Measurements from ENCODE around the gene MARCHF11.

Gene MARCHF11

DNA sequence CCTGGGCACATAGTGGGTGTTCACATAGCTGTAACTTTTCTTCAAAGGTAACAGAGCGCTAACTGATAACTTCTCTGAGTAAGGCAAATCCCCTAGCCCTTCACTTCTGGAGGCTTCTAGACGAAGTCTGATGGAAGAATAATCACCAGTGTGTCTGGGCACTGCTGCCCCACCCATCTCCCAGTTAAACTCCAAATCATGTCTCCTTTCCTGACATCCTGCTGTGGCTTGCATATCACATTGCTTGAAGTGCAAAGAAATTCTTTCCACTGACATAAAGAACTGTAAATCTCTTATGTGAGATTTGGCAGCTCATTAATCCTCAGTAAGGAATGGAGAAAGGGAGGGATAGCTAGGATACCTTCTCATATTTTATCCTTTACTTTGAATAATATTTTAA, 74.6 kb downstream of the MARCHF11 start:
- no peaks in the 10 kb centered on the region for H3K27me3 ChIP-seq (ENCODE audit: insufficient read depth, insufficient read length)
- no peaks in the 10 kb centered on the region for H3K4me1 ChIP-seq (ENCODE audit: insufficient read depth, insufficient read length)

DNA sequence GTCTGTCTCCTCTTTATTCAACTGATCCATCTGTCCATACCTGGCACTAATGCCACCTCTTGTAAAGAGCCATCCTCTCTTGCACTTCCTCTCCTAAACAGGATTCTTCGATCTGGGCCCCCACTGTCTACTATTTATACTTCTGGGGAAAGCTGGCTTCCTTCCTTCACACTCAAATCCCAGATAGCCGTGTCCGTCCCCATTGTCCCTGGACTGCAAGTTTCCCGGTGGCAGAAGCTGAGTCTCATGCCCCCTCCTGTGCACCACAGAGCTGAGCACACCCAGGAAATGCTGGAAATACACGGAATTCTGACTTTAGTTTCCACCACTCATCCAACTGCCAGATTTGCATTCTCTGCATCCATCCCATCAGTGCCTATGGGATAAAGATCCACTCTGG, 84.0 kb downstream of the MARCHF11 start:
- TF ChIP-seq YY1 (IDR thresholded peaks at IDR 0.05; ENCODE audit: insufficient read depth, insufficient read length) (no peak), SUZ12 (IDR thresholded peaks at IDR 0.05; ENCODE audit: extremely low read depth, insufficient read depth, insufficient read length) (no peak), ZNF274 (IDR thresholded peaks at IDR 0.05; ENCODE audit: low read depth, low read length) (no peak)
- Histone ChIP-seq H3K36me3 (ENCODE audit: insufficient read depth, insufficient read length, low read length) (no peaks in the 10 kb centered on the region), H3K9ac (ENCODE audit: insufficient read length, low read depth) (no peak overlapping the region), H3K9me3 (ENCODE audit: insufficient read depth, low read length) (no peaks in the 10 kb centered on the region), H3K4me3 (ENCODE audit: insufficient read length, low read depth) (no peak overlapping the region), H3K27me3 (ENCODE audit: insufficient read depth, insufficient read length) (no peaks in the 10 kb centered on the region), H3K4me1 (ENCODE audit: insufficient read depth, insufficient read length) (no peaks in the 10 kb centered on the region)
- DNase-seq (ENCODE audit: low read depth, low spot score) = no peak

More for the DNA sequence above, 74.6 kb downstream of the MARCHF11 start:
- no peak overlapping the region for H3K4me3 ChIP-seq (ENCODE audit: insufficient read length, low read depth)
- no peak overlapping the region for H3K9ac ChIP-seq (ENCODE audit: insufficient read length, low read depth)
- H3K9me3 ChIP-seq (ENCODE audit: insufficient read depth, low read length) = no peaks in the 10 kb centered on the region; the same call in 1 of the 2 replicates
- no peak for DNase-seq (ENCODE audit: low read depth, low spot score)
- no peaks in the 10 kb centered on the region for H3K36me3 ChIP-seq (ENCODE audit: insufficient read depth, insufficient read length, low read length)
- no peak for TF ChIP-seq ZNF274 (IDR thresholded peaks at IDR 0.05; ENCODE audit: low read depth, low read length)
- TF ChIP-seq YY1 (IDR thresholded peaks at IDR 0.05; ENCODE audit: insufficient read depth, insufficient read length) = no peak
- no peak for TF ChIP-seq SUZ12 (IDR thresholded peaks at IDR 0.05; ENCODE audit: extremely low read depth, insufficient read depth, insufficient read length)

DNA sequence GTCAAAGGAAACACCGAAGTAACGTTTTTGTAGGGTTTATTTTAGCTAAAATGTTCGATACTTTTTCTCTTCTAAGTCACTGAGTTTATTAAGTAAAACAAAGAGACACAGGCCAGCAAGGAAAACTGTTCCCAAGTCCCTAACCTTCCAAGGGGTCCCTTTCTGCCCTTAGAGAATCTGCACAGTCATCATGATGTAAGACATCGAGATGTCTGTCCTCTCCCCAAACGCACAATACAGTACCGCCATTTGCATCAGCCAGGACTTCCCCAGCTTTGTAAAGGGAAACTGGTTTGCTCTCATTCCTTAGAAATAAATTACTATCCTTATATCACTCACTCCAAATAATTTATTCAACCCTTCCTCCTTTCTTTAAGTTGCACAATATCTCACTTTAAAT, 89.3 kb downstream of the MARCHF11 start:
- DNase-seq (ENCODE audit: low read depth, low spot score) = no peak
- Histone ChIP-seq H3K27me3 (ENCODE audit: insufficient read depth, insufficient read length) (no peaks in the 10 kb centered on the region), H3K9me3 (ENCODE audit: insufficient read depth, low read length) (no peaks in the 10 kb centered on the region), H3K4me3 (ENCODE audit: insufficient read length, low read depth) (no peak overlapping the region), H3K36me3 (ENCODE audit: insufficient read depth, insufficient read length, low read length) (no peaks in the 10 kb centered on the region), H3K4me1 (ENCODE audit: insufficient read depth, insufficient read length) (no peaks in the 10 kb centered on the region), H3K9ac (ENCODE audit: insufficient read length, low read depth) (no peak overlapping the region)
- TF ChIP-seq ZNF274 (IDR thresholded peaks at IDR 0.05; ENCODE audit: low read depth, low read length) (no peak), YY1 (IDR thresholded peaks at IDR 0.05; ENCODE audit: insufficient read depth, insufficient read length) (no peak), SUZ12 (IDR thresholded peaks at IDR 0.05; ENCODE audit: extremely low read depth, insufficient read depth, insufficient read length) (no peak)

DNA sequence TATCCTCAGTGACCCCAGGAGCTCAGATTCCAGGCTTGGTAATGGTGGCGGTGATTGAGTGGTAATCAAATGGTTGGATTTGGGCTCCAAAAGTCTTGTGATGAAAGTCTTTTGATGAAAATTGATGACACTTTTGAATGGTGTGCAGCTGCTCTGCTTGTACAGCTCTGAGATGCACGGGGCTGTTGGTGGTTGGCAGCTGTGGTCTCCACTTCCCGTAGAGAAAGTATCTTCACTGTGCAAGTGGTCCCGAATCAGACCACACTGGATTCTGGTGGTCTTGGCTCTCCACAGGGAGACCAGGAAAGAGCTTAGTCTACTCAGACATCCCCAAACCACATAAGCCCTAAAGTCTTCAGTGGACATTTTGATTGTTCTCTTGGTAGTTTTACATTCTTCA, 96.6 kb downstream of the MARCHF11 start:
- Histone ChIP-seq H3K9ac (ENCODE audit: insufficient read length, low read depth) (no peak overlapping the region), H3K27me3 (ENCODE audit: insufficient read depth, insufficient read length) (no peaks in the 10 kb centered on the region), H3K4me3 (ENCODE audit: insufficient read length, low read depth) (no peak overlapping the region), H3K36me3 (ENCODE audit: insufficient read depth, insufficient read length, low read length) (no peaks in the 10 kb centered on the region), H3K9me3 (ENCODE audit: insufficient read depth, low read length) (no peaks in the 10 kb centered on the region), H3K4me1 (ENCODE audit: insufficient read depth, insufficient read length) (no peaks in the 10 kb centered on the region)
- no peak for DNase-seq (ENCODE audit: low read depth, low spot score)
- TF ChIP-seq SUZ12 (IDR thresholded peaks at IDR 0.05; ENCODE audit: extremely low read depth, insufficient read depth, insufficient read length) (no peak), ZNF274 (IDR thresholded peaks at IDR 0.05; ENCODE audit: low read depth, low read length) (no peak), YY1 (IDR thresholded peaks at IDR 0.05; ENCODE audit: insufficient read depth, insufficient read length) (no peak)

DNA sequence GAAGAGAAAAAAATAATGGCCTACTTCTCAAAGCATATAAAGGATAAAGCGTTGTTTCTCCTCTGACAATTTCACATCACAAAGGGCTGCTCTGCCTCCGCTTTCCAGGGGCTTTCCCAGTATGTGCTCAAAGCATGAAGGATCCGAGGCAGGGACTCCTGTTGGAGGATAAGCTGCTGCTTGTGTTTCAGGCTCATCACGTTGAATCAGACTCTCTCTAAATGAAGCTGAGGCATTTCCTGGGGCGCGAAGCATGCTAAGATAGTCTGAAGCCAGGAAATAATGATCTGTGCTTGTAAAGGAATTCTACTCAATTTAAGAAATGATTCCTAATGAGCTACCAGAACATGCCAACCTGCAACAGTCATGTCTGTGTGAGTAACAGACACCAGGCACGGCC, 97.5 kb downstream of the MARCHF11 start:
- no peak for DNase-seq (ENCODE audit: low read depth, low spot score)
- Histone ChIP-seq H3K4me3 (ENCODE audit: insufficient read length, low read depth) (no peak overlapping the region), H3K9me3 (ENCODE audit: insufficient read depth, low read length) (no peaks in the 10 kb centered on the region), H3K4me1 (ENCODE audit: insufficient read depth, insufficient read length) (no peaks in the 10 kb centered on the region), H3K27me3 (ENCODE audit: insufficient read depth, insufficient read length) (no peaks in the 10 kb centered on the region), H3K36me3 (ENCODE audit: insufficient read depth, insufficient read length, low read length) (no peaks in the 10 kb centered on the region), H3K9ac (ENCODE audit: insufficient read length, low read depth) (no peak overlapping the region)
- no peak for TF ChIP-seq ZNF274 (IDR thresholded peaks at IDR 0.05; ENCODE audit: low read depth, low read length)
- no peak for TF ChIP-seq YY1 (IDR thresholded peaks at IDR 0.05; ENCODE audit: insufficient read depth, insufficient read length)
- no peak for TF ChIP-seq SUZ12 (IDR thresholded peaks at IDR 0.05; ENCODE audit: extremely low read depth, insufficient read depth, insufficient read length)

DNA sequence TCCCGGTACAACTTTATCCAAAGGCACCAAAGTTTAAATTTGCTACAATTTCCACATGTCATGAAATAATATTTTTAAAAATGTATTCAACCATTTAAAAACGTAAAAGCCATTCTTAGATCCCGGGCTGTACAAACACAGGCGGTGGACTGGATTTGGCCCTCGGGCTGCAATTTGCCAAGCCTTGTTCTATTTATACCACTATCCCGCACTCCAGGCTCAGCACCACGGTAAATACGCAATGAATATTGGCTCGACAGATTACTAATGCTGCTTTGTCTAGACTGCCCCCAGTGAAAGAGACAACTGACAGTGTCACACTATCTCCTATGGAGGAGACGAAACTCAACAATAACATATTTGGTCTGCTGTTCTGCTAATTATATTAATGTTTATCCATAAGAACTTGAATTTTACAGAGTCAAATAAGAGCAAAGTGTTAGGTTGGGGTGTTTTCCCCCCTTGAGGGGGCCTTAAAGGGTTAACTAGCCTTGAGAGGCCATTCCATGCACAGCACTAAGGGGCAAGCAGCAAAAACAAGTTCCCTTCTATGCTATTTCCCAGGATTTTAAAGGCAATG, 98.1 kb downstream of the MARCHF11 start:
- Histone ChIP-seq H3K9me3 (ENCODE audit: insufficient read depth, low read length) (no peaks in the 10 kb centered on the region), H3K9ac (ENCODE audit: insufficient read length, low read depth) (no peak overlapping the region), H3K36me3 (ENCODE audit: insufficient read depth, insufficient read length, low read length) (no peaks in the 10 kb centered on the region), H3K4me1 (ENCODE audit: insufficient read depth, insufficient read length) (no peaks in the 10 kb centered on the region), H3K4me3 (ENCODE audit: insufficient read length, low read depth) (no peak overlapping the region), H3K27me3 (ENCODE audit: insufficient read depth, insufficient read length) (no peaks in the 10 kb centered on the region)
- TF ChIP-seq ZNF274 (IDR thresholded peaks at IDR 0.05; ENCODE audit: low read depth, low read length) (no peak), YY1 (IDR thresholded peaks at IDR 0.05; ENCODE audit: insufficient read depth, insufficient read length) (no peak), SUZ12 (IDR thresholded peaks at IDR 0.05; ENCODE audit: extremely low read depth, insufficient read depth, insufficient read length) (no peak)
- DNase-seq (ENCODE audit: low read depth, low spot score) = no peak

- H3K36me3 ChIP-seq (ENCODE audit: insufficient read depth, insufficient read length, low read length) = no peaks in the 10 kb centered on the region
- H3K9me3 ChIP-seq (ENCODE audit: insufficient read depth, low read length) = no peaks in the 10 kb centered on the region
- H3K9ac ChIP-seq (ENCODE audit: insufficient read length, low read depth) = no peak overlapping the region
- no peaks in the 10 kb centered on the region for H3K4me1 ChIP-seq (ENCODE audit: insufficient read depth, insufficient read length)
- no peak for TF ChIP-seq YY1 (IDR thresholded peaks at IDR 0.05; ENCODE audit: insufficient read depth, insufficient read length)
- no peak for TF ChIP-seq ZNF274 (IDR thresholded peaks at IDR 0.05; ENCODE audit: low read depth, low read length)
- no peak for TF ChIP-seq SUZ12 (IDR thresholded peaks at IDR 0.05; ENCODE audit: extremely low read depth, insufficient read depth, insufficient read length)
- no peak for DNase-seq (ENCODE audit: low read depth, low spot score)
- no peaks in the 10 kb centered on the region for H3K27me3 ChIP-seq (ENCODE audit: insufficient read depth, insufficient read length)
- H3K4me3 ChIP-seq (ENCODE audit: insufficient read length, low read depth) = no peak overlapping the region
Observed at GRCh38 chr5:16076657-16077056, 102.9 kb downstream of the MARCHF11 start.
